Spleen (tissue), 7 donors: Measurements from ENCODE around the gene TMEM53.

Experiments
- POLR2AphosphoS5 ChIP-seq, 3 donors: sonication (generic); formaldehyde crosslinking; IDR thresholded peaks; one replicate each; pipeline ENCODE4 v1.5.1; 2017; ENCODE audit warnings: antibody characterized with exemption in 3 of 3
- TF ChIP-seq, protein P1 (sequence below), 11 experiments: fragments of 200-600 bp in 7 of 11; fragments of 450-650 bp in 4 of 11; sonication (generic) in 4 of 11; IDR thresholded peaks in 8 of 11; conservative IDR thresholded peaks in 3 of 11; 1 replicate in 7 of 11; 2 replicates in 4 of 11; pipeline versions ENCODE4 v1.4.0 to v1.8.0; 2016 to 2021; ENCODE audit warnings: antibody characterized with exemption in 11 of 11, inconsistent platforms in 4 of 11, mild to moderate bottlenecking in 1 of 11
- donor health status: DM: no; HTN: no; CAD: no; lungs with moderate emphysema.
- donor health status: DM: no; HTN: no; CAD: no.
- donor health status: DM: no; HTN: no; CAD: no.

DNA sequence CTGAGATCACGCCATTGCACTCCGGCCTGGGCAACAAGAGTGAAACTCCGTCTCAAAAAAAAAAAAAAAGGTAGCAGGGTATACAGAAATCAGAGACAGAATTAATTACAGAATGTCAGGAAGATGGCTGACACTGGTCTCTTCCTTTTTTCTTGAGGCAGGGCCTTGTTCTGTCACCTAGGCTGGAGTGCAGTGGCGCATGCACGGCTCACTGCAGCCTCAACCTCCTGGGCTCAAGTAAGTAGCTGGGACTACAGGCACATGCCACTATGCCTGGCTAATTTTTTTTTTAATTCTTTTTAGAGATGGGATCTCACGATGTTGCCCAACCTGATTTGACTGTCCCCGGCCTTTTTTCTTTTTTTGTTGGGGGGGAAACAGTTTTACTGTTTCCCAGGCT, 40.3 kb upstream of the TMEM53 start:
- TF ChIP-seq, protein P1, sequence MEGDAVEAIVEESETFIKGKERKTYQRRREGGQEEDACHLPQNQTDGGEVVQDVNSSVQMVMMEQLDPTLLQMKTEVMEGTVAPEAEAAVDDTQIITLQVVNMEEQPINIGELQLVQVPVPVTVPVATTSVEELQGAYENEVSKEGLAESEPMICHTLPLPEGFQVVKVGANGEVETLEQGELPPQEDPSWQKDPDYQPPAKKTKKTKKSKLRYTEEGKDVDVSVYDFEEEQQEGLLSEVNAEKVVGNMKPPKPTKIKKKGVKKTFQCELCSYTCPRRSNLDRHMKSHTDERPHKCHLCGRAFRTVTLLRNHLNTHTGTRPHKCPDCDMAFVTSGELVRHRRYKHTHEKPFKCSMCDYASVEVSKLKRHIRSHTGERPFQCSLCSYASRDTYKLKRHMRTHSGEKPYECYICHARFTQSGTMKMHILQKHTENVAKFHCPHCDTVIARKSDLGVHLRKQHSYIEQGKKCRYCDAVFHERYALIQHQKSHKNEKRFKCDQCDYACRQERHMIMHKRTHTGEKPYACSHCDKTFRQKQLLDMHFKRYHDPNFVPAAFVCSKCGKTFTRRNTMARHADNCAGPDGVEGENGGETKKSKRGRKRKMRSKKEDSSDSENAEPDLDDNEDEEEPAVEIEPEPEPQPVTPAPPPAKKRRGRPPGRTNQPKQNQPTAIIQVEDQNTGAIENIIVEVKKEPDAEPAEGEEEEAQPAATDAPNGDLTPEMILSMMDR (IDR thresholded peaks at IDR 0.05 in 8 of 11, conservative IDR thresholded peaks at IDR 0.05 in 3 of 11): no peak
- no peak for TF ChIP-seq POLR2AphosphoS5 (IDR thresholded peaks at IDR 0.05)
